SJSA1 (cell line): ENCODE results near the gene SIPA1L2. TPM values are rescaled to one million over a fixed set of nuclear protein-coding genes. Genes with fewer than 3 reads are reported as not detected.

Experiments used
- DNase-seq, 2 experiments: peaks; one replicate each; pipeline ENCODE4 v3.0.0-alpha.2; 2015 to 2020; ENCODE audit warnings: low spot score in 2 of 2, low read depth in 1 of 2
- H3K27ac ChIP-seq: fragments of 250-450 bp; sonication (Bioruptor Pico); 2 replicates; pipeline ENCODE4 v1.5.1; 2020; ENCODE audit warnings: mild to moderate bottlenecking, moderate library complexity
- H3K27me3 ChIP-seq: fragments of 250-450 bp; sonication (Bioruptor Pico); replicated peaks from 2 replicates; pipeline ENCODE4 v1.5.1; 2020; ENCODE audit warnings: mild to moderate bottlenecking, moderate library complexity
- H3K36me3 ChIP-seq: fragments of 250-450 bp; sonication (Bioruptor Pico); 2 replicates; pipeline ENCODE4 v1.5.1; 2020; ENCODE audit warnings: mild to moderate bottlenecking
- H3K4me1 ChIP-seq: fragments of 250-450 bp; sonication (Bioruptor Pico); replicated peaks from 2 replicates; pipeline ENCODE4 v1.6.1; 2021; ENCODE audit warnings: mild to moderate bottlenecking
- H3K4me3 ChIP-seq: fragments of 250-450 bp; sonication (Bioruptor Pico); 2 replicates; pipeline ENCODE4 v1.5.1; 2020; ENCODE audit warnings: mild to moderate bottlenecking
- H3K9me3 ChIP-seq: fragments of 250-450 bp; sonication (Bioruptor Pico); replicated peaks from 2 replicates; pipeline ENCODE4 v1.5.1; 2020; ENCODE audit warnings: mild to moderate bottlenecking
- total RNA-seq: library from RNA; depleted of rRNA; stranded (reverse); fragments of >200 nt; shearing (Covaris generic); gene quantifications from 2 replicates; pipeline ENCODE4 v1.2.3, GENCODE V29; 2014; rRNA removed

SIPA1L2 gene
- total RNA-seq, 1 experiment from 2014 or later = 10.4 TPM

GRCh38 chr1:232587141-232588008, 42.6 kb downstream of the SIPA1L2 start:
- Histone ChIP-seq H3K27me3 (no peaks in the 10 kb centered on the region), H3K27ac (no peak overlapping the region), H3K4me3 (no peak overlapping the region), H3K36me3 (no peaks in the 10 kb centered on the region), H3K4me1 (no peaks in the 10 kb centered on the region; the same call in 1 of the 2 replicates), H3K9me3 (no peaks in the 10 kb centered on the region)
- no peak for DNase-seq

- Histone ChIP-seq H3K36me3 (no peaks in the 10 kb centered on the region), H3K9me3 (no peaks in the 10 kb centered on the region), H3K4me1 (no peaks in the 10 kb centered on the region; the same call in 1 of the 2 replicates), H3K4me3 (no peak overlapping the region), H3K27ac (no peak overlapping the region), H3K27me3 (no peaks in the 10 kb centered on the region)
- DNase-seq = no peak
These were observed 43.3 kb downstream of the SIPA1L2 start for GRCh38 chr1:232586679-232587078.

- H3K9me3 ChIP-seq = no peaks in the 10 kb centered on the region
- no peaks in the 10 kb centered on the region for H3K27me3 ChIP-seq
- no peak for DNase-seq
- H3K4me1 ChIP-seq = no peaks in the 10 kb centered on the region; the same call in 1 of the 2 replicates
- H3K4me3 ChIP-seq = no peak overlapping the region
- no peak overlapping the region for H3K27ac ChIP-seq
- no peaks in the 10 kb centered on the region for H3K36me3 ChIP-seq
These were observed 44.4 kb downstream of the SIPA1L2 start for GRCh38 chr1:232585486-232585885.

GRCh38 chr1:232581932-232582331, 48.0 kb downstream of the SIPA1L2 start:
- Histone ChIP-seq H3K27ac (no peak overlapping the region), H3K36me3 (no peaks in the 10 kb centered on the region), H3K27me3 (no peaks in the 10 kb centered on the region), H3K4me1 (peaks cover 12% of the 10 kb centered on the region; the same call in 1 of the 2 replicates), H3K4me3 (no peak overlapping the region), H3K9me3 (no peaks in the 10 kb centered on the region)
- DNase-seq = no peak

Other genes with a start within 250 kb of the SIPA1L2 start
- not detected in 2 replicates for gene MAP10, start 175.3 kb upstream of the SIPA1L2 start, total RNA-seq